NB4 (cell line): ENCODE data around the gene BBS4.
A peak's percentile ranks its signal among the peaks of the same experiment; 100 is the strongest.

Experiments
- DNase-seq: peaks from one replicate; pipeline ENCODE4 v3.0.0; 2010; ENCODE audit warnings: low read depth
- H3K4me3 ChIP-seq: one replicate; pipeline ENCODE4 v1.5.1; 2011; ENCODE audit warnings: mild to moderate bottlenecking, low read depth, low read length, moderate library complexity
- MAX ChIP-seq: IDR thresholded peaks from 2 replicates; pipeline ENCODE4 v1.6.1; 2011; ENCODE audit warnings: low read depth, low read length
- MYC ChIP-seq: IDR thresholded peaks from 2 replicates; pipeline ENCODE4 v1.6.1; 2011; ENCODE audit warnings: low read depth, low read length
- POLR2A ChIP-seq: IDR thresholded peaks from 2 replicates; pipeline ENCODE4 v1.6.1; 2011; ENCODE audit warnings: mild to moderate bottlenecking; ENCODE audit not compliant: insufficient read length; ENCODE audit errors: extremely low read depth
- TF ChIP-seq, protein P1 (sequence below): IDR thresholded peaks from one replicate; pipeline ENCODE4 v1.5.1; 2012; ENCODE audit warnings: low read depth, low read length

Gene BBS4

GRCh38 chr15:72737723-72738122, 51.7 kb downstream of the BBS4 start:
- DNase-seq, result no peak
- H3K4me3 ChIP-seq, result no peak overlapping the region
- no peak for TF ChIP-seq MAX
- TF ChIP-seq MYC, result no peak
- TF ChIP-seq, protein P1, sequence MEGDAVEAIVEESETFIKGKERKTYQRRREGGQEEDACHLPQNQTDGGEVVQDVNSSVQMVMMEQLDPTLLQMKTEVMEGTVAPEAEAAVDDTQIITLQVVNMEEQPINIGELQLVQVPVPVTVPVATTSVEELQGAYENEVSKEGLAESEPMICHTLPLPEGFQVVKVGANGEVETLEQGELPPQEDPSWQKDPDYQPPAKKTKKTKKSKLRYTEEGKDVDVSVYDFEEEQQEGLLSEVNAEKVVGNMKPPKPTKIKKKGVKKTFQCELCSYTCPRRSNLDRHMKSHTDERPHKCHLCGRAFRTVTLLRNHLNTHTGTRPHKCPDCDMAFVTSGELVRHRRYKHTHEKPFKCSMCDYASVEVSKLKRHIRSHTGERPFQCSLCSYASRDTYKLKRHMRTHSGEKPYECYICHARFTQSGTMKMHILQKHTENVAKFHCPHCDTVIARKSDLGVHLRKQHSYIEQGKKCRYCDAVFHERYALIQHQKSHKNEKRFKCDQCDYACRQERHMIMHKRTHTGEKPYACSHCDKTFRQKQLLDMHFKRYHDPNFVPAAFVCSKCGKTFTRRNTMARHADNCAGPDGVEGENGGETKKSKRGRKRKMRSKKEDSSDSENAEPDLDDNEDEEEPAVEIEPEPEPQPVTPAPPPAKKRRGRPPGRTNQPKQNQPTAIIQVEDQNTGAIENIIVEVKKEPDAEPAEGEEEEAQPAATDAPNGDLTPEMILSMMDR, result no peak
- TF ChIP-seq POLR2A, result no peak

GRCh38 chr15:72740219-72740618, 54.2 kb downstream of the BBS4 start:
- H3K4me3 ChIP-seq, result no peak overlapping the region
- TF ChIP-seq MAX, result no peak
- TF ChIP-seq POLR2A, result no peak
- no peak for TF ChIP-seq MYC
- TF ChIP-seq, protein P1, result no peak
- no peak for DNase-seq

GRCh38 chr15:72749700-72750099, 63.7 kb downstream of the BBS4 start:
- H3K4me3 ChIP-seq, result no peak overlapping the region
- TF ChIP-seq MAX (no peak), POLR2A (no peak), MYC (no peak)
- TF ChIP-seq, protein P1, result no peak
- no peak for DNase-seq

DNA sequence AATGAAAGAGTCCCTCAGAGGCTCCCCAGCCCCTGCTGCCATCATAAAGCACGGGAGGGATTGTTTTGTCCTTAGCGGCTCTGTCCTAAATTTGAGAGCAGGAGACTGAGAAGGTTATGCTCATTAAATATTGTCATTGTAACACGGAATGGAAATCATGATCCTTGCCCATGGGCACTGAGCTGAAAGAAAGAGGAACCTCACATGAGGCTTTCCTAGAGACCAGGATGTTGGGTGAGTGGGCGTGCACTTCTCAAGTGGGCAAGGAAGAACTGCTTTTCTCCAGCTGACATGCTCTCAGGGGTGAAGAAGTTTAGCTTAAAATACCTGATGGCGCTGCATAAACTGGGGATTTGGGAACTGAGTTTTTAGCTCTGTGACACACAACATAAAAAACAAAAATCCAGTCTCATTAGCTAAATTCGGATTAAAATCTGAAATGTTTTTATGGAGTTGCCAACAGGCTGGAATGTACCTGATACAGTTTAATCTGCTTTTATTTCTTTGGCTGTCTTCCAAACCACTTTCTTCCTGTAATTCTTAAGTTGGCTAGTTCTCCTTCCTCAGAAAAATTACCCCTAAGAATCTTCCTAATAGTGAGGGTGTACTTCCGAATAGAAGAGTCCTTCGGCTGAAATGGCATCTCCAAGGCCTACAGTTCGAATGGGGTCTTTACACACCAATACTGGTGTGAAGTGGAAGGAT, 65.9 kb downstream of the BBS4 start:
- H3K4me3 ChIP-seq, result no peak overlapping the region
- 0 out of 2 replicates have a peak, but pooled peaks have one; percentile 42 for TF ChIP-seq MAX
- TF ChIP-seq, protein P1, result no peak
- peak; percentile 63 for DNase-seq

DNA sequence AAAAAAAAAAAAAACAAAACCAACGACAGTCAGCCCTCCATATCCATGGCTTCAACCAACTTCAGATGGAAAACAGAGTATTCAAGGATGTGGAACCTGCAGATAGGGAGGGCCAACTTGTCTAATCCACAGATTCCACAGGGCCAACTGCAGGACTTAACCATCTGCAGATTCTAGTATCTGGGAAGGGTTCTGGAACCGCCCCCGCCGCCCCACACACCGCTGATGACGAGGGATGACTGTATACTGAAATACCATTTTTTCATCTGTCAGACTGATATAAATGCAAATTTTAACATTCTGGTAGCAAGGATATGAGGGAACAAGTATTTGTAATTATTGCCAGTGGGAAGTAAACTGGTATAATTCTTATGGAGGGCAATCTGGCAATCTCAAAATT, 68.1 kb downstream of the BBS4 start:
- TF ChIP-seq MYC (no peak), MAX (no peak), POLR2A (no peak)
- TF ChIP-seq, protein P1, result no peak
- no peak for DNase-seq

DNA sequence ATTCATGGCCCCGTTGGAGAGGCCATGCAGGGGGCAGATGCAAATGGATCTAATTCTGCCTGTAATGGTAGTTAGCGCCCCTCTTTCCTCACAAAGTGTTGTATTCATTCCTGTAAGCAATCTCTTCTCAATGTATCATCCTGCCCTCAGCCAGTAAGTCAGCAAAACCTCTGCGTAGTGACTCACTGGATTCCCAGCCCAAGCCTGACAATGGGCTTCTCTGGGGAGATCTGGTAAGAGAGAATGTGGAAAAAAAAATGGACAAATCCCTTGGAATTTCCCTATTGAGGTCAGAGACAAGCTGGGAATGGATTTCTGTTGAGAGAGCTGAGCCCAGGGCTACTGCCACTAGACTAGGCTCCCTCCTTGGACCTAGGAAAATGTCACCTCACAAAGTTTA, 72.2 kb downstream of the BBS4 start:
- no peak overlapping the region for H3K4me3 ChIP-seq
- TF ChIP-seq, protein P1, result no peak
- TF ChIP-seq POLR2A, result no peak
- TF ChIP-seq MAX, result no peak
- TF ChIP-seq MYC, result no peak
- DNase-seq, result no peak

More for the DNA sequence above, 68.1 kb downstream of the BBS4 start:
- no peak overlapping the region for H3K4me3 ChIP-seq
